ENCODE measurements around the gene FBLIM1. TPM values are rescaled to one million over a fixed set of nuclear protein-coding genes. Genes with fewer than 3 reads are reported as not detected.

Gene FBLIM1
- total and polyA plus RNA-seq, 4 experiments from 2014 or later: not detected

DNA sequence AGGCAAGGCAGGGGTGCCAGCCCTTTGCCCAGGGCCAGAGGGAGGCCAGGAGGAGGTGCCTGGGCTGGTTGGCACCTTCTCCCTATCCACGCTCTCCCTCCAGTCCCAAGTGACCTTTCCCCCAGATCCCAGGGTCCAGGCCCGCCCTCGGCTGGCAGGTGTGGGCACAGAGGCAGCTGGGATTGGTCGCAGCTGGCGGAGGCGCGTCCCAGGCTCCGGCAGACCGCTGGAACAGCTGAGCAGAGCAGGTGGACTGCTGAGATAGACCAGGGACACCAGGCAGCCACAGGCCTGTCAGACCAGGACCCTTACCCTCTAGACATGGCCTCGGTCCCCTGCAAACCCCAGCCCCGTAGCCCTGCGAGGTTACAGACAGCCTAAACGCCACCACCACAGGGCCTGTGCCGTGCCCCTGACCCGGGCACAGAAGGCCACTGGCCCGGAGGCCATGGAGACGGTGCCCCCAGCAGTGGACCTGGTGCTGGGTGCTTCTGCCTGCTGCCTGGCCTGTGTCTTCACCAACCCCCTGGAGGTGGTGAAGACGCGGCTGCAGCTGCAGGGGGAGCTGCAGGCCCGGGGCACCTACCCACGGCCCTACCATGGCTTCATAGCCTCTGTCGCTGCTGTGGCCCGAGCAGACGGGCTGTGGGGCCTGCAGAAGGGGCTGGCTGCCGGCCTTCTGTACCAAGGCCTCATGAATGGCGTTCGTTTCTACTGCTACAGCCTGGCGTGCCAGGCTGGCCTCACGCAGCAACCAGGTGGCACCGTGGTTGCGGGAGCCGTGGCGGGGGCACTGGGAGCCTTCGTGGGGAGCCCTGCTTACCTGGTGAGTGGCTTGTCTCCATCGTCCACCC lies 22.3 kb upstream of the FBLIM1 start, which contains the start of gene SLC25A34:
Gene SLC25A34, plus strand, starts transcription at position 221 of the 854 bp plus-strand sequence. Its CDS starts 228 bp downstream, at position 449.
- POLR2A ChIA-PET (ENCODE audit: partially characterized antibody): no interaction called here
- H3K27me3 Mint-ChIP-seq: no peaks in the 10 kb centered on the region
- H3K27ac Mint-ChIP-seq: peak within 1 kb of the TSS in 2 of 7 donors; percentile 22 to 58

DNA sequence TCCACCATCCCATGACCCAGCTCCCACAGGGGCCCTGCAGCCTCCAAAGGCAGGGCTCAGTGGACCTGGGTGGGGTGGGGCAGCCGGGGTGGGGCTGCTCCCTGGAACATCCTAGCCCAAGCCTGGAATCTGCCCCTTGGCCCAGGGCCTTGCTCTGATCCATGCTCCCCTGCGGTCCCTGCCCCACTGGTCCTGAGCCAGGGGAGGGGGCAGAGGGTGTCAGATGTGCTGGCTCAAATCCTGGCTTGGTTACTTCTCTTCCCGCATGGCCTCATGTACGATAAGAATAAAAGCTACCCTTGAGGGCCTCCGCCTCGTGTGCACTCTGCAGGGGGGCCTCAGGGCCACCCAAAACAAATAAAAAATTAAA lies 21.7 kb upstream of the FBLIM1 start:
- H3K36me3 Mint-ChIP-seq: peaks cover 0 to 14% of the 10 kb centered on the region in 2 donors
- Histone ChIP-seq H3K9me3 (ENCODE audit: control insufficient read depth in 1 of 2, low read length in 2 of 2) (no peaks in the 10 kb centered on the region), H3K27me3 (ENCODE audit: insufficient read depth, low read length) (no peaks in the 10 kb centered on the region), H3K27ac (ENCODE audit: low read depth, low read length) (no peak overlapping the region), H3K36me3 (ENCODE audit: insufficient read depth, low read length) (no peaks in the 10 kb centered on the region), H3K4me1 (ENCODE audit: insufficient read depth, low read length) (peaks cover 7% of the 10 kb centered on the region), H3K4me3 (ENCODE audit: low read length in 2 of 2) (no peak overlapping the region)
- H3K27ac Mint-ChIP-seq: no peak overlapping the region
- peaks cover 5 to 6% (median 6%) of the 10 kb centered on the region in 4 donors for H3K4me1 Mint-ChIP-seq
- no peak overlapping the region for H3K4me3 Mint-ChIP-seq
- no peak for DNase-seq
- CTCF ChIA-PET (ENCODE audit: partially characterized antibody): interaction anchor here (1.1 kb wide), 2 partner anchors 14 to 141 kb away, joined by 3 read pairs; no protein-coding TSS in a partner anchor
- intact Hi-C loops (cut with micrococcal nuclease): no loop called here
- peaks cover 0 to 2% (median 0%) of the 10 kb centered on the region in 8 donors for H3K9me3 Mint-ChIP-seq
- no peaks in the 10 kb centered on the region for H3K27me3 Mint-ChIP-seq
- POLR2A ChIA-PET (ENCODE audit: partially characterized antibody): no interaction called here

More for the DNA sequence above, 22.3 kb upstream of the FBLIM1 start, which contains the start of gene SLC25A34:
- CTCF ChIA-PET (ENCODE audit: partially characterized antibody): no interaction called here
- intact Hi-C loops (cut with micrococcal nuclease): no loop called here
- no peak within 1 kb of the TSS for H3K4me3 ChIP-seq (ENCODE audit: low read length in 2 of 2)
- Mint-ChIP-seq H3K4me1 (peaks cover under 1 to 3% (median 2%) of the 10 kb centered on the region in 4 donors), H3K4me3 (no peak within 1 kb of the TSS), H3K36me3 (peaks cover 0 to 14% of the 10 kb centered on the region in 2 donors), H3K9me3 (peaks cover 0 to 2% (median 0%) of the 10 kb centered on the region in 8 donors)
- H3K27me3 ChIP-seq (ENCODE audit: insufficient read depth, low read length): no peaks in the 10 kb centered on the region
- H3K27ac ChIP-seq (ENCODE audit: low read depth, low read length): no peak within 1 kb of the TSS
- DNase-seq: no peak
- peaks cover 4% of the 10 kb centered on the region for H3K36me3 ChIP-seq (ENCODE audit: insufficient read depth, low read length)
- H3K4me1 ChIP-seq (ENCODE audit: insufficient read depth, low read length): peaks cover 3% of the 10 kb centered on the region
- no peaks in the 10 kb centered on the region for H3K9me3 ChIP-seq (ENCODE audit: control insufficient read depth in 1 of 2, low read length in 2 of 2)

DNA sequence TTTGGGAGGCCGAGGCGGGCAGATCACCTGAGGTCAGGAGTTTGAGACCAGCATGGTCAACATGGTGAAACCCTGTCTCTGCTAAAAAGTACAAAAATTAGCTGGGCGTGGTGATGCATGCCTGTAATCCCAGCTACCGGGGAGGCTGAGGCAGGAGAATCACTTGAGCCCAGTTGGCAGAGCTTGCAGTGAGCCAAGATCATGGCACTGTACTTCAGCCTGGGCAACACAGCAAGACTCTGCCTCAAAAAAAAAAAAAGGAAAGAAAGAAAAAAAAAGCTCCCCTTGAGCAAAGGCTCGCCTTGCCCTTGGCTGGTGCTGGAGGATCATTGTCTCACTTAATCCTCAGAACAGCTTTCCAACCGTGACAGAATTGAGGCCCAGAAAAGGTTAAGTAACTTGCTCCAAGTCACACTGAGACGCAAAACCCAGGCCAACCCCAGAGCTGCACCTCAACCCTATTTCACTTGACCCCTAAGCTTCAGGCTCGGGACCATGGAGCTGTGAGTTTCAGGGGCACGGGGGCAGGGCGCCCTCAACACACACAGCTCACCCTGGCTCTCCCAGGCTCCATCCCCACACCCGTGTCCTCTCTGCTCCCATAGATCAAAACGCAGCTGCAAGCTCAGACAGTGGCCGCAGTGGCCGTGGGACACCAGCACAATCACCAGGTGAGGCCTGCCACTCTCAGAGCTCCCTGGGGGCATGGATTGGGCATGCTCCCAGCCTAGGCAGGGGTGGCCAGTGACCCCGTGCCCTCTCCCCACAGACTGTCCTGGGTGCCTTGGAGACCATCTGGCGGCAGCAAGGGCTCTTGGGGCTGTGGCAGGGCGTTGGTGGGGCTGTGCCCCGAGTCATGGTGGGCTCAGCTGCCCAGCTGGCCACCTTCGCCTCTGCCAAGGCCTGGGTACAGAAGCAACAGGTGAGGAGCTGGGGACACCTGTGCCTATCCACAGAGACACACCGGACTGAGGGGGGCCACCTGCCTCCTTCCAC lies 21.0 kb upstream of the FBLIM1 start:
- intact Hi-C loops (cut with micrococcal nuclease): no loop called here
- H3K4me1 ChIP-seq (ENCODE audit: insufficient read depth, low read length): peaks cover 7% of the 10 kb centered on the region
- Mint-ChIP-seq H3K27ac (peak overlapping the region in 1 of 7 donors; percentile 84), H3K36me3 (peaks cover 0 to 9% of the 10 kb centered on the region in 2 donors), H3K27me3 (no peaks in the 10 kb centered on the region), H3K9me3 (peaks cover 0 to 2% (median 0%) of the 10 kb centered on the region in 8 donors), H3K4me3 (no peak overlapping the region), H3K4me1 (peaks cover 5 to 6% (median 6%) of the 10 kb centered on the region in 4 donors)
- POLR2A ChIA-PET (ENCODE audit: partially characterized antibody): no interaction called here
- no peaks in the 10 kb centered on the region for H3K36me3 ChIP-seq (ENCODE audit: insufficient read depth, low read length)
- H3K27me3 ChIP-seq (ENCODE audit: insufficient read depth, low read length): no peaks in the 10 kb centered on the region
- no peak overlapping the region for H3K27ac ChIP-seq (ENCODE audit: low read depth, low read length)
- no peaks in the 10 kb centered on the region for H3K9me3 ChIP-seq (ENCODE audit: control insufficient read depth in 1 of 2, low read length in 2 of 2)
- CTCF ChIA-PET (ENCODE audit: partially characterized antibody): interaction anchor here (1.1 to 1.8 kb wide), 5 partner anchors 10 to 143 kb away, joined by 3 to 6 read pairs (median 3); no protein-coding TSS in a partner anchor
- no peak overlapping the region for H3K4me3 ChIP-seq (ENCODE audit: low read length in 2 of 2)
- DNase-seq: no peak

DNA sequence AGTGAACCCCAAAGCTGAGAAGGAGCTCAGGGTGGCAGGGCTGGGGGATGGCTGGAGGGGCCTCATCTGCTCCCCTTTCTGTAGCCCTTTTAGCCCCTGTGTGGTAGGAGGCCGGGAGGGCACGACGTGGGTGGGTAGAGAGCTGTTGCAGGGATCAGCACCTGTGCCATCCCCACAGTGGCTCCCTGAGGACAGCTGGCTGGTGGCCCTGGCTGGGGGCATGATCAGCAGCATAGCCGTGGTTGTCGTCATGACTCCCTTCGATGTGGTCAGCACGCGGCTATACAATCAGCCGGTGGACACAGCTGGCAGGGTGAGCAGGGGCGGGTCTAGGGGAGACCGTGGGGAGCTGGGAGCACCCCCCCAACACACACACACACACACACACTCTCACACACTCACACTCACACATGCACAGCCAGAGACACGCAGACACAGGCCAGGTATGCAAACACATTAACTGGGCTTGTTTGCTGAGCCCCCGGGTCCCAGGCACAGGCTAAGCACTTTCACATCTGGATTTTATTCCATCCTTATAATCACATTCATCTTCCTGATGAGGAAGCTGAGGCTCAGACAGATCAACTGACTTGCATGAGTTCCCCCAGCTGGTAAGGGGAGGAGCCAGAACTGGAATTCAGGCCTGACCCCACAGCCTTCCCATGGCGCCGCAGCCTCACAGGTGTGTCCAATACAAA lies 20.0 kb upstream of the FBLIM1 start:
- CTCF ChIA-PET (ENCODE audit: partially characterized antibody): interaction anchor here (1.1 to 1.8 kb wide), 3 partner anchors 9 to 144 kb away, joined by 3 to 6 read pairs (median 4); no protein-coding TSS in a partner anchor

DNA sequence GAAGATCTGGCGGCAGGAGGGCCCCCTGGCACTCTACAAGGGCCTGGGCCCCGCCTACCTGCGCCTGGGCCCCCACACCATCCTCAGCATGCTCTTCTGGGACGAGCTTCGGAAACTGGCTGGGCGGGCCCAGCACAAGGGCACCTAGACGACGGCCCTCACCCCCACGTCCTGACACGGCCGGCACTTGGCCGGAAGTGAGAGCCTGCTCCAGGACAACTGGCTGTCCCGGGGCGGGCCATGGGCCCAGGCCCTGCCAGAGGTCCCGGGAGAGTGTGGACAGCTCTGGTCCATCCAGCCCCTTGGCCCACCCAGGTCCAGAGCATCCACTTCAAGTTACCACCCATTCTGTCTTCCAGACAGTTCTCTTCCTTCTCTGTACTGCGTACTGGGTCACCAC lies 19.3 kb upstream of the FBLIM1 start:
- DNase-seq: no peak
- intact Hi-C loops (cut with micrococcal nuclease): no loop called here
- no peak overlapping the region for H3K27ac ChIP-seq (ENCODE audit: low read depth, low read length)
- no peaks in the 10 kb centered on the region for H3K9me3 Mint-ChIP-seq
- peaks cover 5 to 6% (median 6%) of the 10 kb centered on the region in 4 donors for H3K4me1 Mint-ChIP-seq
- H3K27ac Mint-ChIP-seq: peak overlapping the region in 2 of 7 donors; percentile 45 to 77
- ChIA-PET POLR2A (ENCODE audit: partially characterized antibody) (no interaction called here), CTCF (ENCODE audit: partially characterized antibody) (interaction anchor here (1.1 to 1.8 kb wide), 2 partner anchors 18 to 145 kb away, joined by 3 to 6 read pairs; no protein-coding TSS in a partner anchor)
- no peaks in the 10 kb centered on the region for H3K9me3 ChIP-seq (ENCODE audit: control insufficient read depth in 1 of 2, low read length in 2 of 2)
- peaks cover 0 to under 1% of the 10 kb centered on the region in 2 donors for H3K36me3 Mint-ChIP-seq
- H3K4me3 ChIP-seq (ENCODE audit: low read length in 2 of 2): no peak overlapping the region
- H3K27me3 Mint-ChIP-seq: no peaks in the 10 kb centered on the region
- H3K4me1 ChIP-seq (ENCODE audit: insufficient read depth, low read length): peaks cover 7% of the 10 kb centered on the region
- no peaks in the 10 kb centered on the region for H3K27me3 ChIP-seq (ENCODE audit: insufficient read depth, low read length)
- no peaks in the 10 kb centered on the region for H3K36me3 ChIP-seq (ENCODE audit: insufficient read depth, low read length)
- H3K4me3 Mint-ChIP-seq: no peak overlapping the region

More for the DNA sequence above, 20.0 kb upstream of the FBLIM1 start:
- POLR2A ChIA-PET (ENCODE audit: partially characterized antibody): no interaction called here
- no peak for DNase-seq
- H3K4me3 Mint-ChIP-seq: no peak overlapping the region
- no peak overlapping the region for H3K27ac Mint-ChIP-seq
- intact Hi-C loops (cut with micrococcal nuclease): no loop called here
- Histone ChIP-seq H3K4me1 (ENCODE audit: insufficient read depth, low read length) (peaks cover 7% of the 10 kb centered on the region), H3K27me3 (ENCODE audit: insufficient read depth, low read length) (no peaks in the 10 kb centered on the region), H3K4me3 (ENCODE audit: low read length in 2 of 2) (no peak overlapping the region), H3K36me3 (ENCODE audit: insufficient read depth, low read length) (no peaks in the 10 kb centered on the region), H3K9me3 (ENCODE audit: control insufficient read depth in 1 of 2, low read length in 2 of 2) (no peaks in the 10 kb centered on the region), H3K27ac (ENCODE audit: low read depth, low read length) (no peak overlapping the region)
- H3K4me1 Mint-ChIP-seq: peaks cover 5 to 6% (median 6%) of the 10 kb centered on the region in 4 donors
- no peaks in the 10 kb centered on the region for H3K9me3 Mint-ChIP-seq
- H3K36me3 Mint-ChIP-seq: peaks cover 0 to 2% of the 10 kb centered on the region in 2 donors
- no peaks in the 10 kb centered on the region for H3K27me3 Mint-ChIP-seq

DNA sequence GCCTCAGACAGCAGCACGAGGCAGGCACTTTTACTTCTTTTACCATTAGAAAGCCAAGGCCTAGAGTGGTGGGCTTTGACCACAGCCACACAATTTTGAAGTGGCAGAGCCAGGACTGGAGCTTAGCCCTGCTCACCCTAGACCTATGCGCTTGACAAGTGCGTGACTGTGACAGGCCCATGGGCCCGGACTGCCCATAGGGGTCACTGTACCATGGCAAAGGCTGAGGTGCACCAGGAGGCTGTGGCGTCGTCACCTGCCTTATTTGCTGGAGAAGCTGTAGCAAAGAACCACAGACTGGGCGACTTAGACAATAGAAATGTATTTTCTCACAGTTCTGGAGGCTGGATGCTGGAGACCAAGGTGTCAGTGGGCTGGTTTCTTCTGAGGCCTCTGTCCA lies 18.9 kb upstream of the FBLIM1 start:
- H3K4me1 Mint-ChIP-seq: peaks cover 5 to 6% (median 6%) of the 10 kb centered on the region in 4 donors
- no peaks in the 10 kb centered on the region for H3K36me3 Mint-ChIP-seq
- no peak for DNase-seq
- intact Hi-C loops (cut with micrococcal nuclease): no loop called here
- Histone ChIP-seq H3K4me1 (ENCODE audit: insufficient read depth, low read length) (peaks cover 7% of the 10 kb centered on the region), H3K9me3 (ENCODE audit: control insufficient read depth in 1 of 2, low read length in 2 of 2) (no peaks in the 10 kb centered on the region), H3K27ac (ENCODE audit: low read depth, low read length) (no peak overlapping the region), H3K27me3 (ENCODE audit: insufficient read depth, low read length) (no peaks in the 10 kb centered on the region), H3K36me3 (ENCODE audit: insufficient read depth, low read length) (no peaks in the 10 kb centered on the region), H3K4me3 (ENCODE audit: low read length in 2 of 2) (no peak overlapping the region)
- ChIA-PET CTCF (ENCODE audit: partially characterized antibody) (interaction anchor here (2.6 kb wide), 1 partner anchor 142 kb away, joined by 20 read pairs; no protein-coding TSS in a partner anchor), POLR2A (ENCODE audit: partially characterized antibody) (no interaction called here)
- H3K27ac Mint-ChIP-seq: peak overlapping the region in 3 of 7 donors; percentile 45 to 77 (median 47)
- no peaks in the 10 kb centered on the region for H3K27me3 Mint-ChIP-seq
- no peak overlapping the region for H3K4me3 Mint-ChIP-seq
- H3K9me3 Mint-ChIP-seq: no peaks in the 10 kb centered on the region

Measured in CD4-positive, alpha-beta memory T cell (primary cell).